Amygdala (tissue), 56 donors: ENCODE results near the gene CIT.

Experiments used
- DNase-seq, 56 donors: peaks; one replicate each; lab custom pipeline; 2025; lab: John Stamatoyannopoulos, UW

Gene CIT

DNA sequence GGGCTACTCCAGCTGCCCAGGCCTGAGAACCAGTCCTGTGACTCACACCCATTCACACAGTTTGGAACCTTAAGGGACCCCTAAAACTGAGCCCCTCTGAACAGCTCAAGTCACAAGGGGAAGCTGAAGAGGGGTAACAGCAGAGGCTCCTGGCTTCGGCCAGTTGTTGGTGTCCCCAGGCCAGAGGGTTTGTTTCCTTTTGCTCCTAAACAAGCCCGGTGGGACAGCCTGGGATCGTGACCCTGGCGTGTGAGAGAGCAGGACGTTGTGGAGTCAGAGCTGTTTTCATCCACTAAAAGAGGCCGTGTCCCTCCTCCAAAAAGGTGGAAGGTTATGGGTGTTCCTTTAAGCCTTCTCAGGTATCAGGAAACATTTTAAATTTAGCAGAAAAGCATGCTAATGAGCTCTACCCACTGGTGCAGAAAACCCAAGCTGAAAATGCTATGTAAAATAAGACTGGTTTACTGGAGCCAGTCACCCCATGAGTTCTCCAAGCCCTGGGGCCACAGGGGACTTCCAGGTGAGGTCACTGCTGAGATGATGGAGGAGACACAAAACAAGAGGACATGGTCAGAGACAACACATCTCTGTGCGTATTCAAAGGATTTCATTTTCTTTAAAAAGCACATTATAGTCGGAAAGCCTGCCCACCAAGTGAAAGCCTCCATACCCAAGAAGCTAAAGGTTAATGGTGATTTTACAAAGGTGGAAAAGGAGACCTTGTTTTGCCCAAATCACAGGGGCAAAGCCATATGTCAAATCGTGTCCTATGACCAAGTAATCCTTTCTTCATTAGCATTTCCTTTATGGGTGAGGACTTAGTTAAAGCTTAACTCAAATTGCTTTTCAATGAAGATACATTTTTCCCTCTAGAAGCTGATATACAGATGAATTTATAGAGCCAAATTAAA lies 195.1 kb downstream of the CIT start:
- no peak for DNase-seq

DNA sequence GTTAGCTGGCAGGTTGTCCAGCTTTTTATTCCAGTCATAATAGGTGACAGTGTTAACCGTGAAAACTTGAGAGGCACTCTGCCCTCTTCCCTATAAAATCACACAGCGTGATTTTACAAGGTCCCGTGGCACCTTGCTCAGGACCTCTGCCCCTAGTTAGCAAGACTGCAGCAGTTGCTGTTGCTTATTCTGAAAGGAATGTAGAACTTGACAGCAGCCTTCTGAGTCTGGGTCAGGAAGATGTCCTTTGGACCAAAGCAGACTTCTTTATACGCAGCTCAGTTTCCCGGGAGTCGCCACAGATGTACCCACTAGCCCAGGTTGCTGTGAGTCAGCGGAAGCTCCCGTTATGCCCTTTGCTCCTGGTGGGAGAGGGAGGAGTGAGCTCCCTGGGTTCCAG lies 196.0 kb downstream of the CIT start:
- no peak for DNase-seq

DNA sequence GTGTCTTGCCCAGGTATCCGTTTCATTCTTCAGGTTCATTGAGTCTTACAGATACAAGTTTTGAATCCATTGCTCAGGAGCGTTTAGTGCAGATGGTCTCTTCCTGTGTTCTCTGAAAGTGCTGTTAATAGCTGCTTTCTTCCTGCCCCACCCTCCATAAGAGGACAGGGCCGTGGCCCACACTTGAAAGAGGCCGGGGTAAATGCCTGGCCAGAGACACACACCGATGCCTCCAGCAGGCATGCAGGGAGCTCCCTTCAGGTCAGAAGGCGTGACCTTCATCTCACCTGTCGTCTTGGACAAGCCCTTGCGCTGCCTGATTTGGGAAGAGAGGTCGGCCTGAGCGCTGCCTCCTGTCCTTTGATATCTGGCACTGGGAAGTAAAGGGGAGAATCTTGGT lies 197.6 kb downstream of the CIT start:
- no peak for DNase-seq

DNA sequence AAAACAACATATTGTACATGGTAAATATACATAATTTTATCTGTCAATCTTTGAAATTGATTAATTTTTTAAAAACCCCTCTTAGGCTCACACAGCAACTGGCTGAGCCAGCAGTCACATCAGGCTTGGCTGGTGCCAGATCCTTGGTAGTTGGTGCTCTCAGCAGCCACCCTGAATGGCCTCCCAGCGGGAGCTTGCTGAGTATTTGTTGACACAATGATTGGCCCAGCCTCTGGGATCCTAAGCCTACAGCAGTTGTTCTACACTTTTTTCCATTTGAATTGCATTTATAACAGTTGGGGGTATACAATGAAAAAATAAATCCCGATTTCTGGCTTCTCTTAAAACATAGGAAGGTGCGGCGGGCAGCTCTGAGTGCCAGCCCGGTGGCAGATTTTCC lies 198.0 kb downstream of the CIT start:
- no peak for DNase-seq

DNA sequence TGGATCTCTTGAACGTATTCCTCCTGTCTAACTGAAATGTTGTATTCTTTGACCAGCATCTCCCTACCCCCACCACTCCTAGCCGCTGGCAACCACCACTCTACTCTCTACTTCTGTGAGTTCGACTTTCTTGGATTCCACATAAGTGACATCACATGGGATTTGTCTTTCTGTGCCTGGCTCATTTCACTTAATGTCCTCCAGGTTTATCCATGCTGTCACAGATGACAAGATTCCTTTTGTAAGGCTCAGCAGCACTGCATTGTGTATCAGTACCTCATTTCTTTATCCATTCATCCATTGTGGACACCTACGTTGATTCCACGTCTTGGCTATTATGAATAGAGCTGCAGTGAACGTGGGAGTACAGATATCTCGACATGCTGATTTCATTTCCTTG lies 198.7 kb downstream of the CIT start:
- DNase-seq = no peak

DNA sequence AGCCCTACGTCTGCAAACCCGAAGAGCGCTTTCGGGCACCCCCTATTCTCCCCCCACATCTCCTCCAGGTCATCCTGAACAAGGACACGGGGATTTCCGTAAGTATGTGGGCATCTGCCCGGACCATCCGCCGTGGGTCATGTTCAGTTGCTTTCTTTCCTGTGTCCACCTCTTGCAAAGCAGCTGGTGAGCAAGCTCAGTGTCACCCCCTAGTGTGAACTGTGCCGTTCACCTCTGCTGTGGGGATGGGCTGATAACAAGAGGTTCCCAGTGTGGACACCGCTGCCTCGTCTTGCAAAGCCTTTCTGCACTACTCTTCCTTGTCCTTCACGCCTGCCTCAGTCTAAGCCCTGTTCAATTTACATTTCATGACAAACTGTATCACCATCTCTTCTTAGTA lies 200.5 kb downstream of the CIT start:
- no peak for DNase-seq

DNA sequence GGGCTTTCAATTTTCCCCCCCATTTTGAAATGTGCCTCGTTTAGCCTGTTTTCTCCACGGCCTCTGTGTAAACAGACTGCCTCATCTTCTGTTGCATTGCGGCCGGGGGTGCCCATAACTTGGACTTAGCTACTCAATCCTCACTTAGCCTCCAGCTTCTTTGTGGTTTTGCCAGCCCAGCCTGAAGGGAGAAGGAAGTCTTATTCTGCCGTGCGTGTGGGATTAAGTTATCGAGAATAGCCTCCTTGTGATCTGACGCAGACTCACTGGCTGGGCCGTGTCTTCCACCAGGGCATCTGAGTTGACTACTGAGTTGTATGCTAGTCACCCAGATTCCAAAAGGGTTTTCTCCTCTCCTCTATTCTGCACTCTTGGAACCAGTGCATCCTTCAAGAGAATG lies 201.1 kb downstream of the CIT start:
- DNase-seq = peak in 2 of 56 donors; percentile 10 to 18

DNA sequence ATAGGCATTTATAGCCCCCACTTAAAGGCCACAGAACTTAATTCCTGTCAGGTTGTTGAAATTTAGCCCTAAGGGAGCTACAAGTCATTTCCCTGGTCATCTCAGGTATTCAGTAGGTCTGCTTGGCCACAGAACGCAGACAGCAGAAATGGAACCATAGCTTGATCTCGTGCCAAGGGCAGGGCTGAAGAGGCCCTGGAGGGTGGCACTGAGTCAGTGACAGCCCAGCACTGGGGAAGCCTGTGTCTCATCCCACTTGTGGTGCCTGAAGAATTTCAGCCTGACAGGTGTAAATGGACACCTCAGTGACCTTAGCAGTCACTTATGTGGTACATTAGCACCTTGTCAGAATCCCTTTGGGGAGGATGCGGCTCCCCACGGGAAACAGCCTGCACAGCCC lies 202.6 kb downstream of the CIT start:
- DNase-seq = no peak

DNA sequence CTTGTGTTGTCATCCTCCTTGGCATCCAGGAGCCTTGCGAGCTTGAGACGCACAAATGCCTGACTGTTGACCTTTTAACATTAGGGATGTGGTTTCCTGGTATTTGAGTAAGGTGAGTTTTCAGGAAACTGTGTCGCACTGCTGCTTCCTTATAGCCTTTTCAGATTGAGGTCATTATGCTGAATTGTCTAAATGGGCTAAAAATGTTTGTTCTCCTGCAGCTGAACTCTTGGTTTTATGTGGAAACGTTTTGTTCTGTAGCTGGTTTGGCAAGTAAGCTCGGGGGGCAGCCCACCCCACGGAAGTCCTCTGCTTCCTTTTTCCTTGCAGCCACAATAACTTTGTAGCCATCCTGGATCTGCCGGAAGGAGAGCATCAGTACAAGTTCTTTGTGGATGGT lies 203.5 kb downstream of the CIT start:
- DNase-seq = no peak

DNA sequence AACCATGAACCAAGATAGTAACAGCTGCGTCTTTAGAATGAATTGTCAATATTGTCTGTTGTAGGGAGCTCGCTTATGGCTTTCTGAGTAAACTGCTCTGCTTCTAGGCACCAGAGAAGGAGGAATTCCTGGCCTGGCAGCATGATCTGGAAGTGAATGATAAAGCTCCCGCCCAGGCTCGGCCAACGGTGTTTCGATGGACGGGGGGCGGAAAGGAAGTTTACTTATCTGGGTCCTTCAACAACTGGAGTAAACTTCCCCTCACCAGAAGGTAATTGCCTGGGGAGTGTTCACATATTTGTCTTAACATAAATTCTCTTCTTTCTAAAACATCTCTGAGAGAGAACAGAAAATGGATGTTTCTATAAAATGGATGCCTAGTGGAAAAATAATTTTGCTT lies 204.9 kb downstream of the CIT start:
- DNase-seq = no peak

DNA sequence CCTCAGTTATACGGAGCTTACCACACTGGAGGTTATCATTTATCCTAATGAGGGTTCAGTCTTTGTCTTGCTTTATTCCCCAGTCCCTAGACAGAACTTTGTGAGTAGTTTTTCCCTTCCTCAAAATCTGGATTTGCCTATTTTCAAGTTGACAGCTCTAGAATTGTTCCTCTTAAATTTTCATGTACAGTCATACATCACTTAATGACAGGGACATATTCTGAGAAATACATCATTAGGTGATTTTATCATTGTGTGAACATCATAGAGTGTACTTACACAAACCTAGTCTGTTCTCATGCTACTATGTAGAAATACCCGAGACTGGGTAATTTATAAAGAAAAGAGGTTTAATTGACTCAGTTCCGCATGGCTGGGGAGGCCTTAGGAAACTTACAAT lies 206.1 kb downstream of the CIT start:
- DNase-seq = no peak

DNA sequence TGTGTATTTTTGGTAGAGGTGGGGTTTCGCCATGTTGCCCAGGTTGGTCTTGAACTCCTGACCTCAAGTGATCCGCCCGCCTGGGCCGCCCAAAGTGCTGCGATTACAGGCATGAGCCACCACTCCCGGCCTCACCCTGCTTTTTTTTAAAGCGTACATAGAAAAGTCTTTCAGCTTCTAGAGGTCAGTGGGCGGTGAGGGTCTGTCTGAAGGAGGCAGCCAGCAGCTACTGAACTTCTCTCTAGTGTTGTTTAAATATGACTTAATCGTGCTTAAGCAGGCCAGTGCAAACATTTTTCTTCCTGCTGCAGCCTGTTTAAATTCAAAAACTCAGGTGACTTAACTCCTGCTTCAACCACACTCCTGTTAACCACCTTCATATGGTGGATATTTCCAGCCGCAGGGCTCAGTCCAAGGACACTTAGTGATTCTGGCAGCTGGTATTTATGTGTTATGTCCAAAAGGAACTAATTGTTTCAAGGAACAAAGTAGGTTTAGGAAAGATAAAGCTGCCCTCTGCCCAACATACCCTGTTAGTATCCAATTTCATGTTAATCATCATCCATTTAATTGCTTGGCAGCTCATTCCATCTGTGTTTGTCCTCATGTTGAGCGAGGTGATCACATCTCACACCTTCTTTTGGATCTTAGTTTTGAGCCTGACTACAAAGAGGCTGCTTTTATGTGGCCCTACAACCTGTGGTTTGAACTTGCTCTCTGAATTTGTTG lies 207.2 kb downstream of the CIT start:
- DNase-seq = no peak

DNA sequence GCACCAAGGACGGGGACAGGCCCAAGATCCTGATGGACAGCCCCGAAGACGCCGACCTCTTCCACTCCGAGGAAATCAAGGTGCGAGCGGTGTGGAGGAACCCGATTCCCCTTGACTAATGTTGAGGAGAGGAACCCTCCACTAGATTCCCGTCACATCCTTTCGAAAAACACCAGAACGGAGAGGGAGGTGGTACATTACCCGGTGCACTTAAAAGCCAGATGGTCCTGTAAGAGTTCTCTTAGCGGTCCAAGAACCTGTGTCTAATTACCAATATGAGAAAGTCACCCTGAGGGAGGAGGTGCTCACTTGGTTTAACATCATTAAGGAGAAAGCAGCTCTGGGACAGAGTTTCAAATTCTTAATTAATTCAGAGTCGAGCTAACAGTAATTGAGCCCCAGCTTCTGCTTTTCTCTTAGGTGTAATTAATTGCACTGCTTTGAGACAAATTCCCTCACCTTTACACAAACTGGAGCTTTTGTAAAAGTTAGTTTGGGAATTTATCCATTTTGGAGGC lies 208.7 kb downstream of the CIT start:
- no peak for DNase-seq

DNA sequence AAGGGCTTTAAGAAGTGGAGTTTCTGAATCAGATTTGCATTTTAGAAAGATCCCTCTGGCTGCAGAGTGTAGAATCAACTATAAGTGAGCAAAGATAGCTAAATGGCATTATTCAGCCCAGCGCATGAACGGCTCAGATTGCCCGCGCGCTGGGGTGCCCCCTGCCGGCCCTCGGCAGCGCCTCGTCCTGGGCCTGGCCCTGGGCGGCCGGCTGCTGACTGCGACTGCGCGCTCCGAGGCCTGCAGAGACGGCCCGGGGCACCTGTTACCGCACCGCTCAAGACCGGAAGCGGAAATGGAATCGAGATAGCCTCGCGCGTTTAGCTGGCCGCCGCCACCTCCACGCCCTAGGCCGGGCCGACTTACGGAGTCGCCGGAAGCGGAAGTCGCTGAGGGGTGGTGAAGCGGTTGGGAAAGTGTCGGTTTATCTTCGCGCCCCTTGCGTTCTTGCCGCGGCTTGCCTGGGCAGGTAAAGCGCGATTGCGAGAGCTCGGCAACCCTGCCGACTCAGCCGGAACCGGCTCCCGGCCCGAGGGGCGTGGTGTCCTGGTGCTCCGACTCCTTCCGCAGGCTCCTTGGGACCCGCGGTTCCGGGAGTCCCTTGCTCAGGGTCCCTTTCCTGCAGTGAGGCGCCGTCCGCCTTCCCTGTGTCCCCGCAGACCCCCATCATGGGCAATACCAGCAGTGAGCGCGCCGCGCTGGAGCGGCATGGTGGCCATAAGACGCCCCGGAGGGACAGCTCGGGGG lies 209.4 kb downstream of the CIT start, which contains the start of gene PRKAB1:
Gene PRKAB1 (plus strand): TSS at position 557 of the 747 bp plus-strand sequence. CDS start 112 bp downstream, at position 669.
- peak; percentile 73 to 97 (median 92) for DNase-seq

DNA sequence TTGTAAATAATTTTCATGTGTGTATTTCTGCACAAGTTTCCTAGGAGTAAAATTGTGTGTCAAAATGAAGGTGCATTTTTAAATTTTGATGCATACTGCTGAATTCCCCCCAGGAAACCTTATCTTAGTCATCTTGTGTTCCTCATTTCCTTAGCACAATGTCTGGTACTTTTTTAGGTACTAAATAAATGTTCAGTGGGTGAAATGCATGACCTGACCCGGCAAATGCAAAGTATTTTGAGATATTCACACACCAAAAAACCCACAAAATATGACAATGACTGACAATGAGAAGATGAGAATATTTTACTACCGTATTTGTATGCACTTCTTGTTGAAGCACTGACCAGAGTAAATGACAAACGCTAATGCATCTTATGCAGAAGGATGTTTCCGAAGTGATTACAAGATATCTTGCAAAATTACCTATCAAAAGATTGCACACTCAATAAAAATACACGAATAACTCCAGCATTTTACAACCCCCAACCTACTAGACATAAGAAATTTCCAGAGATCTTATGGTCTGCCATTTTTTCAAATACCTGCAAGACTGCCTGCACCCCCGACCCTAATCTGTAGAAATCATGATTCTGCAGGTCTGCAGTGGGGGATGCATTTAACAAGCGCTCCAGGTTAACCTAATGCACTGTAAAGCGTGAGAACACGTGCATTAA lies 210.1 kb downstream of the CIT start:
- DNase-seq = no peak

DNA sequence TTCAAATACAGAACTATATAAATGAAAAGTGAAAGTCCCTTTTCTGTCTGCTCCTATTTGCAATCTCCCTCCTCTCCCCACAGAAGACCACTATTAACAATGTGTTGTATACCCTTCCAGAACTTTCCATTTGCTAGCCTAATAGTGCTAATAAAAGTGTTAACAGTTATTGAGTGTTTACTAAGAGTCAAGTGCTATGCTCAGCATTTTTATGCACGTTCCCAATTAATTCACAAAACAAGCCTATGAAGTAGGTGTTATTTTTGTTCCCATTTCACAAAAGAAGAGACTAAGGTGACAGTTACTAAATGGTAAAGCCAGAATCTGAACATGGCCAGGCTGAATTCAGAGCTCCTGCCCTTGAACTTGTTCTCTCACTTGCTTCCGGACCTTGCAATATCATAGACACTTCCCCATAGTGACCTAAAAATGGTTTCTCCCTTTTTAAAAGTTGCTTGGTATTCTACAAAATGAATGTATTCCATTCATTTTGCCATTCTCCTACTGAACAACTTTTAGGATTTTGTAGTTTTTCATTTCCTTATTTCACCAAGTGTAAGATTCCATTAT lies 210.8 kb downstream of the CIT start:
- no peak for DNase-seq

DNA sequence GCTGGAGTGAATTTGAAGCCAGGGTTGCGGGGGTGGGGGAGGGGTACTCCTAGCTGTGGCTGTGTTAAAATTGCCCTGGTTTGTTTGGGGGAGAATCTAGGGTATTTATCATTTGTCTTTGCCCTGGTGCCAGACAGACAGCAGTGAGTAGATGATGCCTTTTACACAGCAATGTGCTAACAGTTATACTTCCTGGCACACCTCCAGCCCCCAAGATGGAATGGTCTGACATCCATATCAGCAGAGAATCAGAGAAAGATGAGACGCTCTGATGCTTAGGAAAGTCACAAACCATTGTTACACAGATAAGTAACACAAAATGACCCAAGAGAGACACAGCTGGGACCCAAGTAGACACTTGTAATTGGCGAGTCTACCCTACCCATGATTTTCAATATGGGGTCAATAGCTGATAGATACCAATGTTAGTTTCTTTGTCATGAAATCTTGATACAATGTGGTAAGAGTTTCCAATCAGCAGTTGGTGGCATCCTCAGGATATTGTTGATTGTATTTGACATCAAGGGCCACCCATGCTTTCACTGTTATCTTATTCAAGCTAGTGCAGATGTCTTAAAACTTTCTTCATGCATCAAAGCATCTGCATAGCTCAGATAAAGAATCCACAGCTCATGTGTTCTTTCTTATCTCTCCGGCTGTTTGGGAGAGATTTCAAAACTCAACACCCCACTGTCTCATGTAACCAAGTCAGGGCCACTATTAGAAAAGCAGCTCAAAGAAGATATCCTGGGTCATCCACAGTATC lies 211.8 kb downstream of the CIT start:
- no peak for DNase-seq

DNA sequence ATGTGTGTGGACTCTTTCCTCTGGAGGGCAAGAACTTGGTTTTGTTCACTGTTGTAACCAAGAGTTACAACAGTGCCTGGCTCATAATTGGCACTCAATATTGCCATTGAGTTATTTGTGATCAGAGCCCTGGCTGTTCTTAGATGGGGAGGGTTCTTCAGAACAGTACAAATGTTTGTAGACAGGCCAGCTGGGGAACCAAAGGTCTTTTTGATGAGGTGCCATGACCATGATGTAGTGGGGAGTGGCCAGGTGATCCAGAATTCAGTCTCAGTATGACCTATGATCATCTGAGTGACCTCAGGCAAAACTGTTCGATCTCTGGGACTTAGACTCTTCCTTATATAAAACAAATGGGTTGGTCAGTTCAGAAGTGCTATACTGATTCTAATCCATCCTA lies 212.5 kb downstream of the CIT start:
- DNase-seq = no peak

DNA sequence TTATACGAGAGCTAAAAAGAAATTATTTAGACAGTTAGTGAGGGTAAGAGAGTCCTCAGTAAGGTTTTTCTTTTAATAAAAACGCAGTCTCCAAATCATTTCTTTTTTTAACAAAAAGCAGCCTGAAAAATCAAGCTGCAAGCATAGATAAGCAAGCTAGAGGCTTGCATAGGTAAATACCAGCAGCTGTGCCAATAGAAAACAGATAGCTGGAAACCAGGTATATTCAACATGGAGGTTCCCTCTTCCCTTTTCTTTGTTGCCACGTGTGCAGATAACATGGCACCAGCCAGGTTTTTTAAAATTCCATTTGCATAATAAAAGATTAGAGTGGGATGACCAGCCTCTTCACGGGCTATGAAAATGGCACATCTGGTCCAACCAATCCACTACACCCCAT lies 215.2 kb downstream of the CIT start:
- DNase-seq = no peak
